Lower lobe of right lung (tissue), 2 donors: ENCODE results near the gene NFIC. TPM values are rescaled to one million over a fixed set of nuclear protein-coding genes. Genes with fewer than 3 reads are reported as not detected.

Source experiments
- ATAC-seq, 2 donors: fragments of 200-7000 bp; cut with Tn5 transposase; one replicate each; pipeline ENCODE4 v1.9.1; 2020 to 2022; ENCODE audit warnings: mild to moderate bottlenecking in 2 of 2, moderate library complexity in 2 of 2
- DNase-seq: peaks from one replicate; pipeline ENCODE4 v3.0.0-alpha.2; 2020
- H3K27ac ChIP-seq: fragments of 200-600 bp; one replicate; pipeline ENCODE4 v1.8.0; 2022
- H3K27me3 ChIP-seq: fragments of 200-600 bp; one replicate; pipeline ENCODE4 v1.8.0; 2022; ENCODE audit warnings: low read depth
- H3K36me3 ChIP-seq: fragments of 200-600 bp; one replicate; pipeline ENCODE4 v1.8.0; 2022; ENCODE audit warnings: mild to moderate bottlenecking
- H3K4me1 ChIP-seq: fragments of 200-600 bp; one replicate; pipeline ENCODE4 v1.8.0; 2022
- H3K4me3 ChIP-seq: fragments of 200-600 bp; one replicate; pipeline ENCODE4 v1.8.0; 2022; ENCODE audit warnings: mild to moderate bottlenecking
- H3K9me3 ChIP-seq: fragments of 200-600 bp; one replicate; pipeline ENCODE4 v1.8.0; 2022
- intact Hi-C: fragments of 100-400 bp; cut with DNase I; formaldehyde crosslinking; loops from one replicate; pipeline ENCODE4 v1.11.0; 2022
- total RNA-seq: library from RNA; stranded (reverse); fragmentation: NEBNext Ultra II Directional; extraction: Animal tissue kit (Norgen Biotek cat#: 25700); gene quantifications from one replicate; pipeline ENCODE4 v1.2.1, GENCODE V29; 2021
- TF ChIP-seq, protein P1 (sequence below): fragments of 200-600 bp; IDR thresholded peaks from one replicate; pipeline ENCODE4 v1.8.0; 2022; ENCODE audit warnings: antibody characterized with exemption, mild to moderate bottlenecking
- donor health status: DM: no; HTN: yes; CAD: no; lungs with severe emphysema.

Gene NFIC
- total RNA-seq, 1 donor from 2014 or later = 132 TPM

DNA sequence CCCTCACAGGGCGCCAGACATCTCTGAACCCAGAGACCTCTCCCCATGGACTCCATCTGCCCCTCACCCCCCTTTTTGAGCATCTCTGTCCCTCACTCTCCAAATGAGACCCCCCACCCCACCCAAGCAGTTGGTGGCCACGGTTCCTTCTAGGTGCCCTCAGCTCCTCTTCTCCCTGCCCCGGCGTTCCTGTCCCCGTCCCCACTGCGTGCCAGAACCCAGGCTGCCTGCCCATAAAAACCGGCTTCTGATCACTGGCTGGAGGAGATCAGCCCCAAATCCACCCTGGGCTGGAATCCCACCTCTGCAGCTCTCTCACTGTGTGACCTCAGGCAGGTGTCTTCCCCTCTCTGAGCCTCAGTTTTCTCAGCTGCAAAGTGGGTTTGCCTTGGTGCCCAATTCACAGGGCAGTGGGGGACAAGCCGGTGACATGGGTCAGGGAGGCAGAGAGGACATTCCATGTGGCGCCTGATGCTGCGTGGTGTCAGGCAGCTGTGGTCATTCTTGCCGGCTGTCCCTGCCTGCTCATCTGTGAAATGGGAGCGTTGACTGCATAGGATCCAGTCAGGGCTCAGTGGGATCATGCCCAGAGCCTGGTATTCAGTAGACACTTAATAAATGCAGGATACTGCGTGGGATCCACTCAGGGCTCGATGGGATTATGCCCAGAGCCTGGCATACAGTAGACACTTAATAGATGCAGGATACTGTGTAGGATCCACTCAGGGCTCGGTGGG lies 88.4 kb downstream of the NFIC start:
- DNase-seq (no peak), ATAC-seq (no peak)
- H3K27me3 ChIP-seq = no peaks in the 10 kb centered on the region
- H3K27ac ChIP-seq = no peak overlapping the region
- TF ChIP-seq, protein P1, sequence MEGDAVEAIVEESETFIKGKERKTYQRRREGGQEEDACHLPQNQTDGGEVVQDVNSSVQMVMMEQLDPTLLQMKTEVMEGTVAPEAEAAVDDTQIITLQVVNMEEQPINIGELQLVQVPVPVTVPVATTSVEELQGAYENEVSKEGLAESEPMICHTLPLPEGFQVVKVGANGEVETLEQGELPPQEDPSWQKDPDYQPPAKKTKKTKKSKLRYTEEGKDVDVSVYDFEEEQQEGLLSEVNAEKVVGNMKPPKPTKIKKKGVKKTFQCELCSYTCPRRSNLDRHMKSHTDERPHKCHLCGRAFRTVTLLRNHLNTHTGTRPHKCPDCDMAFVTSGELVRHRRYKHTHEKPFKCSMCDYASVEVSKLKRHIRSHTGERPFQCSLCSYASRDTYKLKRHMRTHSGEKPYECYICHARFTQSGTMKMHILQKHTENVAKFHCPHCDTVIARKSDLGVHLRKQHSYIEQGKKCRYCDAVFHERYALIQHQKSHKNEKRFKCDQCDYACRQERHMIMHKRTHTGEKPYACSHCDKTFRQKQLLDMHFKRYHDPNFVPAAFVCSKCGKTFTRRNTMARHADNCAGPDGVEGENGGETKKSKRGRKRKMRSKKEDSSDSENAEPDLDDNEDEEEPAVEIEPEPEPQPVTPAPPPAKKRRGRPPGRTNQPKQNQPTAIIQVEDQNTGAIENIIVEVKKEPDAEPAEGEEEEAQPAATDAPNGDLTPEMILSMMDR = no peak
- H3K9me3 ChIP-seq = no peaks in the 10 kb centered on the region
- peaks cover 74% of the 10 kb centered on the region for H3K36me3 ChIP-seq
- H3K4me3 ChIP-seq = no peak overlapping the region
- H3K4me1 ChIP-seq = peaks cover 44% of the 10 kb centered on the region
- intact Hi-C loops = no loop called here

DNA sequence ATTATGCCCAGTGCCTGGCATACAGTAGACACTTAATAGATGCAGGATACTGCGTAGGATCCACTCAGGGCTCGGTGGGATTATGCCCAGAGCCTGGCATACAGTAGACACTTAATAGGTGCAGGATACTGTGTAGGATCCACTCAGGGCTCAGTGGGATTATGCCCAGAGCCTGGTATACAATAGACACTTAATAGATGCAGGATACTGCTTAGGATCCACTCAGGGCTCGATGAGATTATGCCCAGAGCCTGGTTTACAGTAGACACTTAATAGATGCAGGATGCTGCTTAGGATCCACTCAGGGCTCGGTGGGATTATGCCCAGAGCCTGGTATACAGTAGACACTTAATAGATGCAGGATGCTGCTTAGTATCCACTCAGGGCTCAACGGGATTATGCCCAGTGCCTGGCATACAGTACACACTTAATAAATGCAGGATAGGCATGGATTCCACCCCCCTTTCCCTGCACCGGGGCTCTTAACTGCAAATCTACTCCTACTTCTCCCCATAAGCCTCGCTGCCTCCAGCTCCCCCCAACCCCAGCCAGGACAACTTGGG lies 89.1 kb downstream of the NFIC start:
- intact Hi-C loops = no loop called here
- no peak overlapping the region for H3K27ac ChIP-seq

DNA sequence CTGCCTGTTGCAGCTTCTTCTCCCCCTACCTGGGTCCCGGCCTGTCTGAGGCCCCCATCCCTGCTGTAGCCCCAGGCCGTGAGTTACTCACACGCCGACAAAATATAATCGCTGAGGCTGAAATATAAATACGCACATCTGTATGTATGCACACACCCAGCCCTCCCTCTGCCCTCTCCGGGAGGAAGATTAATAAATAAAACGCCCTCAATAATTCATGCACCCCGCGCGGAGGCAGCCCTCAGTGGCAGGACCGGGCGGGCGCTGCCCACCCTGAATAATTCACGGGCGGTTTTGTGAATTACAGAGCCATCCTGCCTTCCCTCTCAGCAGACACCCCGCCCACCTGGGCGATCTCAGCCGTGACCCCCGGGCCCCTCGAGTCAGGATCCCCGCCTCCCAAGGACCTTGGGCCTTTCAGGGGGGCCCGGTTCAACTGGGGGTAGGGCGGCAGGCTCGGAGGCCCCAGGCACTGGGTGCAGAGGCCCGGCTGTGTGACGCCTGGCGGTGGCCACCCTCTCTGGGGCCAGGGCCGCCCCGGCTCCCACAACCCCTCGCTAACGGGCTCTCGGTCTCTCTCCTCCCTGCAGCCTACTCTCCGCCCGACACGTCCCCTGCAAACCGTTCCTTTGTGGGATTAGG lies 89.7 kb downstream of the NFIC start:
- Histone ChIP-seq H3K4me1 (peaks cover 41% of the 10 kb centered on the region), H3K27ac (no peak overlapping the region)
- no peak for DNase-seq

More for the DNA sequence above, 89.1 kb downstream of the NFIC start:
- peaks cover 47% of the 10 kb centered on the region for H3K4me1 ChIP-seq
- TF ChIP-seq, protein P1 = no peak
- no peaks in the 10 kb centered on the region for H3K9me3 ChIP-seq
- no peaks in the 10 kb centered on the region for H3K27me3 ChIP-seq
- ATAC-seq (no peak), DNase-seq (no peak)
- no peak overlapping the region for H3K4me3 ChIP-seq
- H3K36me3 ChIP-seq = peaks cover 67% of the 10 kb centered on the region

DNA sequence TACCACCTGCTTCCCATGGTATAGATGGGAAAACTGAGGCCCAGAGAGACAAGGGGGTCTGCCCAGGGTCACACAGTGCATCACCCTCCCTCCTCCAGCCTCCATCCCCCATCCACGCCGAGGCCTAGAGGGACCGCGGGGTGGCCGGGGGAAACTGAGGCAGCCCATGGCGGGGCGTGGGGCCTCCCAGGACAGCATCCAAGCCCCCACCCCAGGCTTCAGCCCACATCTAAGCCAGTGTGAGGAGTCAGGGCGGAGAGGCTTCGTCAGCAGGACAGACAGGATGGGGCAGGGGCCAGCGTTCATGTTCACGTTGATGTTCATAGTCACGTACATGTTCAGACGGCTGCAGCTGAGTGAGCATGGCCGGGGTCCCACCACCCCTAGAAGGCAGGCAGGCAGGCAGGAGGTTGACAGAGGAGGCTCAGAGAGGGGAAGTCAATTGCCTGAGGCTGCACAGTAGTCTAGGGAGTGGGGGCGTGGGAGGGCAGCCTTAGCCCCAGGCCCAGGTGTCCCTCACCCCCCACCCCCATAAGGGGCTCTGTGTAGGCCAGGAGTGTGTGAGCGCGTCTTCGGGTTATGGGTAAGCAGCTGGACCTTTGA lies 90.6 kb downstream of the NFIC start:
- Histone ChIP-seq H3K9me3 (no peaks in the 10 kb centered on the region), H3K36me3 (peaks cover 58% of the 10 kb centered on the region), H3K27me3 (no peaks in the 10 kb centered on the region), H3K27ac (peak overlapping the region; percentile 77), H3K4me1 (peaks cover 35% of the 10 kb centered on the region), H3K4me3 (no peak overlapping the region)
- TF ChIP-seq, protein P1 = no peak
- DNase-seq = no peak
- no peak for ATAC-seq
- intact Hi-C loops = no loop called here

More for the DNA sequence above, 89.7 kb downstream of the NFIC start:
- ATAC-seq = no peak
- H3K27me3 ChIP-seq = no peaks in the 10 kb centered on the region
- TF ChIP-seq, protein P1 = no peak
- H3K4me3 ChIP-seq = no peak overlapping the region
- no peaks in the 10 kb centered on the region for H3K9me3 ChIP-seq
- intact Hi-C loops = no loop called here
- peaks cover 62% of the 10 kb centered on the region for H3K36me3 ChIP-seq

DNA sequence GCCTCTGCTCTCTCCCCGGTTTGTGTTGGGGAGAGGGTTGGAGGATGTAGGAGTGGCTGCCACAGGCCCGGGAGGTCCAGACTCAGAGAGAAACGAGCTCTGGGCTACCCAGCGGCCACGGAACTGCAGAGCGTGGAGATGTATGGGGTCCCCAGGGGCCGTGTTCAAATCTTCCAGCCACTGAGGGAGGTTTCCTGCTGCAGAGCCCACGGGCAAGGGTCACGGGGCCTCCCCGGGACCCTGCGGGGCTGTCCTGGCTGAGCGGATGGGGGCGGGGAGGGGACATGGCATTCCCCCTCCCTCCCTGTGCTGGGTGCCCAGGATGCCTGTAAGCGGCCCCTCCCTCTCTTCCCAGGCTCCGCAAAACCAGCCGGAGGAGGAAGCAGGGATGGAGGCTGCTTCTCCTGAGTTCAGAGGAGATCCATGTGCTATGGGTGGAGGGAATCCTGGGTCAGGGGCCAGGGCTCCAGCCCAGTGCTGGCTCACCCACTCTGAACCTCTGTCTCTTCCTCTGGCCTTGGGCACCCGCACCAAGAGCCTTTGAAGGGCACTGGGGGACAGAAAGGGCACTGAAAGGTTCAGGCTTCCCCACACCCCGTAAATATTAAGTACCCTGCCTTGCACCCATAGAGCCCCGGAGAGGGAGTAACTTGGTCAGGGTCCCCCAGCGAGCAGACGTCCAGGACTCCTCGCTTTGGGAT lies 91.3 kb downstream of the NFIC start:
- Histone ChIP-seq H3K36me3 (peaks cover 56% of the 10 kb centered on the region), H3K4me1 (peaks cover 35% of the 10 kb centered on the region), H3K27ac (peak overlapping the region; percentile 77), H3K4me3 (no peak overlapping the region), H3K27me3 (no peaks in the 10 kb centered on the region), H3K9me3 (no peaks in the 10 kb centered on the region)
- intact Hi-C loops = no loop called here
- TF ChIP-seq, protein P1 = no peak
- no peak for DNase-seq
- ATAC-seq = no peak
